GM13977 (cell line): ENCODE data around the gene ICA1L.

Experiments
- DNase-seq: peaks from one replicate; pipeline ENCODE4 v3.0.0; 2012; ENCODE audit warnings: low spot score
- in situ Hi-C: fragments of 300-500 bp; cut with MboI; formaldehyde crosslinking; loops from one replicate; pipeline ENCODE4 v1.12.0; 2022; ENCODE audit warnings: low sequenced_read_pairs, low pct_unique_long_range_greater_than_20kb, mixed read lengths, inconsistent platforms; ENCODE audit not compliant: unreplicated experiment
- TF ChIP-seq, protein P1 (sequence below): IDR thresholded peaks from 2 replicates; pipeline ENCODE4 v1.5.1; 2012; ENCODE audit warnings: mild to moderate bottlenecking, control low read depth; ENCODE audit not compliant: insufficient read depth; ENCODE audit errors: extremely low read depth, missing control alignments

ICA1L gene

DNA sequence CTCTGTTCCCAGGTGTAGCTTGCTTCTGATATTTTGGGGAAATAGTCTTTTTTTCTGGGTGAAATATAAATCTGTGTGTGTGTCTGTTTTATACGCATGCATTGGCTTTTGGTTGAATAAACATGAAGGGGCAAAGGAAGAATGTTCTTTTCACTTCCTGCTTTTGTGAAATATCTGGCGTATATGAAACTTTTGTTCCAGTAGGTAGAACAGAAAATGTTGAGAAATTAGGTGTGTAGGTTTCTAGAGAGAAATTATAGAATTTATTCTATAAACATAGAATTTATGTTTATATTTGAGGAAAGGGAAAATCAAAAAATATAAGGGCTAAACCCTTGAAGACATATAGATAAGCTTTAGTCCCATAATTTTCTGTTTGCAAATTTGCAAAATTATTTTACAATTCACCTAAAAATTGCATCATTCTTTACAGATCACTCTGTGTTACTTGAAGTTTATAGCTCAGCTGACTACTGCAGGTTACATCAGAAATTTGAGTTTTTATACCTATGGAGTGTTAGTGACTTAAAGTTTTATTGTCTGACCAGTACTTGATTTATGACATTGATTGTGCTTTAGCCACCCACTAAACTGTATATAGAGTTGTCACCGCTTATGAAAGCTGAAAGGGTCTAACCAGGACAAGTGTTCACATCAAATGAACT lies 120.7 kb downstream of the ICA1L start:
- no peak for DNase-seq
- TF ChIP-seq, protein P1, sequence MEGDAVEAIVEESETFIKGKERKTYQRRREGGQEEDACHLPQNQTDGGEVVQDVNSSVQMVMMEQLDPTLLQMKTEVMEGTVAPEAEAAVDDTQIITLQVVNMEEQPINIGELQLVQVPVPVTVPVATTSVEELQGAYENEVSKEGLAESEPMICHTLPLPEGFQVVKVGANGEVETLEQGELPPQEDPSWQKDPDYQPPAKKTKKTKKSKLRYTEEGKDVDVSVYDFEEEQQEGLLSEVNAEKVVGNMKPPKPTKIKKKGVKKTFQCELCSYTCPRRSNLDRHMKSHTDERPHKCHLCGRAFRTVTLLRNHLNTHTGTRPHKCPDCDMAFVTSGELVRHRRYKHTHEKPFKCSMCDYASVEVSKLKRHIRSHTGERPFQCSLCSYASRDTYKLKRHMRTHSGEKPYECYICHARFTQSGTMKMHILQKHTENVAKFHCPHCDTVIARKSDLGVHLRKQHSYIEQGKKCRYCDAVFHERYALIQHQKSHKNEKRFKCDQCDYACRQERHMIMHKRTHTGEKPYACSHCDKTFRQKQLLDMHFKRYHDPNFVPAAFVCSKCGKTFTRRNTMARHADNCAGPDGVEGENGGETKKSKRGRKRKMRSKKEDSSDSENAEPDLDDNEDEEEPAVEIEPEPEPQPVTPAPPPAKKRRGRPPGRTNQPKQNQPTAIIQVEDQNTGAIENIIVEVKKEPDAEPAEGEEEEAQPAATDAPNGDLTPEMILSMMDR, result no peak
- in situ Hi-C loops, result no loop called here

GRCh38 chr2:202749477-202749876 lies 122.1 kb downstream of the ICA1L start:
- no peak for DNase-seq
- TF ChIP-seq, protein P1, result no peak
- in situ Hi-C loops, result no loop called here

GRCh38 chr2:202743613-202744012 lies 128.0 kb downstream of the ICA1L start:
- DNase-seq, result no peak
- in situ Hi-C loops, result no loop called here
- TF ChIP-seq, protein P1, result no peak

- no peak for DNase-seq
- TF ChIP-seq, protein P1, result no peak
- in situ Hi-C loops, result no loop called here
These were observed 134.7 kb downstream of the ICA1L start for GRCh38 chr2:202736826-202737225.

DNA sequence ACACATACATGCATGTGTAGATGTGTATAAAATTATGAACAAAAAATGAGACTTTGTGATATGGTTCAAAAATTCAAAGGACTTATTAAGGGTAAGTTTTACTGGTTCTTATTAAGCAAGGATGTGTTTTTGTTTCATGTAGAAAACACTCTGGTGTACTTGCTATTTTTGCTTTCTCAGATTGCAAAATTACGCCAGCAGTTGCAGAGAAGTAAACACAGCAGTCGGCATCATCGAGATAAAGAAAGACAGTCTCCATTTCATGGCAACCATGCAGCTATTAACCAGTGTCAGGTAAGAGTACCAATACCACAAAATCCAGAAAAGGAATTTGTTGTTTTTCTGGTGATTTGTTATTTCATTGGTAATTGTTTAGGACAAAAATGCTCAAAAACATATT lies 145.5 kb downstream of the ICA1L start:
- no peak for DNase-seq
- in situ Hi-C loops, result no loop called here
- TF ChIP-seq, protein P1, result no peak

GRCh38 chr2:202723746-202724145 lies 147.8 kb downstream of the ICA1L start:
- no peak for DNase-seq
- in situ Hi-C loops, result no loop called here

More at GRCh38 chr2:202723746-202724145, 147.8 kb downstream of the ICA1L start:
- TF ChIP-seq, protein P1, result no peak
